Activated naive CD4-positive, alpha-beta T cell treated with anti-CD3 and anti-CD28 coated beads, Interleukin-2, amount 50 U/mL, for 72 hours (primary cell): ENCODE measurements around the gene SLC9A3. TPM values are rescaled to one million over a fixed set of nuclear protein-coding genes. Genes with fewer than 3 reads are reported as not detected.
A peak's percentile ranks its signal among the peaks of the same experiment; 100 is the strongest.

Experiments
- ATAC-seq, 2 donors: fragments of 150-1000 bp; cut with Tn5 transposase; 2 replicates each; pipeline ENCODE4 v1.10.0; 2021; ENCODE audit warnings: mild to moderate bottlenecking in 2 of 2, moderate library complexity in 2 of 2
- DNase-seq, 2 donors: peaks; one replicate each; pipeline ENCODE4 v3.0.0; 2021 to 2022; ENCODE audit warnings: low spot score in 2 of 2
- H3K27ac Mint-ChIP-seq, 2 donors: one replicate each; pipeline ENCODE4 v1.8.0; 2022; ENCODE audit warnings: mild to moderate bottlenecking in 2 of 2, mixed read lengths in 2 of 2
- H3K36me3 Mint-ChIP-seq, 2 donors: one replicate each; pipeline ENCODE4 v1.8.0; 2022; ENCODE audit warnings: mixed read lengths in 2 of 2
- H3K9me3 Mint-ChIP-seq, 2 donors: one replicate each; pipeline ENCODE4 v1.8.0; 2022; ENCODE audit warnings: mixed read lengths in 2 of 2
- total RNA-seq, 2 donors: library from RNA; stranded (reverse); gene quantifications; one replicate each; pipeline ENCODE4 v1.2.3, GENCODE V29; 2022

SLC9A3 gene
- total RNA-seq, 2 donors from 2014 or later: 1.6 to 2.0 TPM

- H3K36me3 Mint-ChIP-seq: no peaks in the 10 kb centered on the region
- H3K9me3 Mint-ChIP-seq: no peaks in the 10 kb centered on the region
Measured at GRCh38 chr5:534743-535671, 10.8 kb upstream of the SLC9A3 start.

DNA sequence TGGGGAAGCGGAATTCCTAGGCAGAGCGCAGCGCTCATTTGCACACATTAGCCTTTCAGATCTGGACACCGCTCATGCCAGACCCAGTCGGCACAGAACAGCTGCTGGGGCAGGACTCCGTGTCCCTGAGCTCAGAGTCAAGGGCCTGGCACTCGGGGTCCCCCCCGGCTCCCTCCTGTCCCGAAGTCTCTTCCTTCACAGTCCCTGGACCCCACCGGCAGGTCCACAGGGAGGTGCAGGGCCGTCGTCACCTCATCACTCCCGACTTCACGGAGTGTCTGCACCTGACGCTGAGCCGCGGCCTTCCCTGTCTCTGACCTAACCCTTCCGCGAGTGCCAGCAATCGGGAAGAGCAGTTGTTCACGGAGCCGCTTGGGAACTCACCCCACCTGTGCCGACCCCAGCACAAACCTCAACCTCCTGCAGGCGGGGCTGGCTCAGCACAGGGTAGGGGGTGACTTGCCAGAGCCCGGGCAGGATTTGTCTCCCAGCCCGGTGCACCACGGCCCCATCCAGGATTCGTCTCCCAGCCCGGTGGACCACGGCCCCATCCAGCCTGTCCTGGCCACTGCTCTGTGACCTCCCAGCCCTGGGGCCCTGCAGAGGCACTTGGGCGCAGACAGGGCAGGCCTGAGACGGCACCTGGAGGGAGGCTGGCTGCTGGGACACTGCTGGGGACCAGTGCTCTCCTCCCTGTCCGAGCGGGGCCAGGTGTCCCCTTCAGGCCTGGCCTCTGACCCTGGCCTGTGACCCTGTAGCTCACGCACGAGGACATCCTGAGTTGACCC, 9.9 kb upstream of the SLC9A3 start:
- no peaks in the 10 kb centered on the region for H3K36me3 Mint-ChIP-seq
- H3K27ac Mint-ChIP-seq: no peak overlapping the region
- no peaks in the 10 kb centered on the region for H3K9me3 Mint-ChIP-seq
- ATAC-seq (no peak), DNase-seq (no peak)

More at GRCh38 chr5:534743-535671, 10.8 kb upstream of the SLC9A3 start:
- H3K27ac Mint-ChIP-seq: no peak overlapping the region
- DNase-seq: no peak
- ATAC-seq: no peak

DNA sequence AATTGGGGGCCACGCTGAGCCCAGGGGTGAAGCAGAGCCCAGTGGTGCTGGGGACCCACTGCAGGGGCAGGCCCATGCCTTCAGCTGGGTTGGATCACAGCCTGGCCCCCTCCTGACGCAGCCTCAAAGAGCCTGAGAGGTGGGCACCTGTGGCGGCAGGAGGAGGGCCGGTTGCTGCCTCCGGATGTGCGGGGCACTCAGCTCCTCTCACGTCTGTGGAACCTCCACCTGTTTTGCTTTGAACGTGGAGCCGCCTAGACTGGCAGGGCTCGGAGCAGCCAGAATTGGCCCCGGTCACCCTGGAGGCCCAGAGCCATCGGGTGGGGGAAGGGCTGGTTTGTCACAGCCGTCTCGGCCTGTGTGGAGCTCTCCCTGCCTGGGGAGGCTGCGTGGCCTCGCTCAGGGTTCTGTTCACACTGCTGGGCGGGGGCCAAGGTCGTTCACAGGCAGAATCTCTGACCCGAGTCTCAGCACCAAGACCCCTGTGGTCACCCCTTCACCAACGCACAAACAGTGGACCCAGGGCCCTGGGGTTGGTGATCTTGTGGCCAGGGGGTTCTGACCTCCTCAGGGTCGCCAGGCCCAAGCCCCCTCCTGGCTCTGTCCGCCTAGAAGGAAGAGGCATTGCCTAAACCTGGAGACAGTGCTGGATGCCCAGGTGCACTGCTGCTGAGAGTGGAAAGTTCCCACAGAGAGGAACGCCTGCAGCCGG, 9.2 kb upstream of the SLC9A3 start:
- DNase-seq: no peak
- no peaks in the 10 kb centered on the region for H3K9me3 Mint-ChIP-seq
- ATAC-seq: no peak
- H3K36me3 Mint-ChIP-seq: no peaks in the 10 kb centered on the region
- no peak overlapping the region for H3K27ac Mint-ChIP-seq

- Mint-ChIP-seq H3K27ac (no peak overlapping the region), H3K36me3 (no peaks in the 10 kb centered on the region), H3K9me3 (no peaks in the 10 kb centered on the region)
- no peak for DNase-seq
- ATAC-seq: no peak
Measured at GRCh38 chr5:532521-533242, 8.4 kb upstream of the SLC9A3 start.

DNA sequence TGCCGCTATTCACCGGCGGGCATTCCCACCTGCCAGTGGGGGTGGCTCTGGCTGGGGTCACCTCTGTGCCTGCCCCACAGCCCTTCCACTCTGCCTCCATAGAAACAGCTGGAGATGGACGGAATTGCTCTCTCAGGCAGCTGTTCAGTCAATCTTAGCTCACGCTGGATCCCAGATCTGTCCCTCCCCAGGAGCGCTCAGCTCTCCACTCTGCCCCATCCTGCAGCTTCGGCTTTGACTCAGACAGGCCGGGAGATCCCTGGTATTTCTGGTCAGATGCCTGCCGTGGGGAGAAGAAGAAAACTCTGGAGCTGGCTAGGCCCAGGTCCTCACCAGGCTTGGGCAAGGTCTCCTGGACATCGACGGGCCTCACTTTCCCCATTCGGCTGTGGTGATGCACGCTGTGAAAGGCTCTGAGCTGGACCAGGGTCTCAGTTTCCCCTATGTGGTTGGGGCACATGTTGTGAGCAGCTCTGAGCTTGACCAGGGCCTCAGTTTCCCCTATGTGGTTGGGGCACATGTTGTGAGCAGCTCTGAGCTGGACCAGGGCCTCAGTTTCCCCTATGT, 7.6 kb upstream of the SLC9A3 start:
- Mint-ChIP-seq H3K27ac (no peak overlapping the region), H3K9me3 (no peaks in the 10 kb centered on the region)
- ATAC-seq: no peak

GRCh38 chr5:531101-531748, 7.0 kb upstream of the SLC9A3 start:
- no peaks in the 10 kb centered on the region for H3K9me3 Mint-ChIP-seq
- no peaks in the 10 kb centered on the region for H3K36me3 Mint-ChIP-seq
- no peak overlapping the region for H3K27ac Mint-ChIP-seq
- DNase-seq: no peak
- no peak for ATAC-seq

More for the DNA sequence above, 7.6 kb upstream of the SLC9A3 start:
- DNase-seq: no peak
- no peaks in the 10 kb centered on the region for H3K36me3 Mint-ChIP-seq

- no peaks in the 10 kb centered on the region for H3K36me3 Mint-ChIP-seq
- H3K9me3 Mint-ChIP-seq: no peaks in the 10 kb centered on the region
- no peak overlapping the region for H3K27ac Mint-ChIP-seq
- ATAC-seq (peak in 1 of 2 donors; percentile 53), DNase-seq (no peak)
Measured at GRCh38 chr5:530001-530955, 6.0 kb upstream of the SLC9A3 start.

DNA sequence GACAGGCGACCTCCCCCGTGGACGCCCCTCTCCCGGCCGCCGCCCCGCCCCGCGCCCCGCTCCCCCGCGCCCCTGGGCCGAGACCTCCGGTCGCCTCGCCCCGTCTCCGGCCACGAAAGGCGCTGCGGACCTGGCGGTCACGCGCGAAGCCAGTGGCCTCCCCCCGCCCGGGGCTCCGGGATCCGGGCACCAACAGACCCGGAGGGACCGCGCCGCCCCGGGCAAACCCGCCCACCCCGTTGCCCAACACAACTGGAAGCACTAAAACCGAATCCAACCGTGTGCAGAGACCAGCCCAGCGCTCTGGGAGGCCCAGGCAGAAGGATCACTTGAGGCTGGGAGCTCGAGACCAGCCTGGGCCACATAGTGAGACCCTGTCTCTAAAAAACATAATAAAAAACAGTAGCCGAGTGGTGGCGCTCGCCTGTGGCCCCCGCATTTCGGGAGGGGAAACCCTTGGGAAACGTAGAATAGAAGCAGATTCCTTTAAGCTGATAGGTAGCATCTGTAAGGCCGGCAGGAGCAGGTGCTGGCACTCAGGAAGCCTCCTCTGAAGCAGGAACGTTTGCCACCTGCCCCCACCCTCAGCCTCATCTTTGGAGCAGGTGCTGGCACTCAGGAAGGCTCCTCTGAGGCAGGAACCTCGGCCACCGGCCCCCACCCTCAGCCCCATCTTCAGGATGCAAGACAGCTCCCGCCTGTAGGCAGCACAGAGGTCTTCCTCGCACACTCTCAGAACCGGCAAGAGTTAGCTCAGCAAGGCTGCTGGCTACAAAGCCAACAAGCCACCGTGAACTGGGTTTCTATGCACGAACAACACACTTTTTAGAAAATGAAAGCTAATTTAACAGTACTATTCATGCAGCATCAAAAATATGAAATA, 4.6 kb upstream of the SLC9A3 start:
- H3K27ac Mint-ChIP-seq: no peak overlapping the region
- H3K9me3 Mint-ChIP-seq: no peaks in the 10 kb centered on the region
- H3K36me3 Mint-ChIP-seq: no peaks in the 10 kb centered on the region
- DNase-seq (no peak), ATAC-seq (peak in 1 of 2 donors; percentile 34)

- DNase-seq (no peak), ATAC-seq (peak; percentile 16 to 63)
- Mint-ChIP-seq H3K9me3 (no peaks in the 10 kb centered on the region), H3K36me3 (no peaks in the 10 kb centered on the region), H3K27ac (no peak overlapping the region)
Measured at GRCh38 chr5:527646-528628, 3.7 kb upstream of the SLC9A3 start.

DNA sequence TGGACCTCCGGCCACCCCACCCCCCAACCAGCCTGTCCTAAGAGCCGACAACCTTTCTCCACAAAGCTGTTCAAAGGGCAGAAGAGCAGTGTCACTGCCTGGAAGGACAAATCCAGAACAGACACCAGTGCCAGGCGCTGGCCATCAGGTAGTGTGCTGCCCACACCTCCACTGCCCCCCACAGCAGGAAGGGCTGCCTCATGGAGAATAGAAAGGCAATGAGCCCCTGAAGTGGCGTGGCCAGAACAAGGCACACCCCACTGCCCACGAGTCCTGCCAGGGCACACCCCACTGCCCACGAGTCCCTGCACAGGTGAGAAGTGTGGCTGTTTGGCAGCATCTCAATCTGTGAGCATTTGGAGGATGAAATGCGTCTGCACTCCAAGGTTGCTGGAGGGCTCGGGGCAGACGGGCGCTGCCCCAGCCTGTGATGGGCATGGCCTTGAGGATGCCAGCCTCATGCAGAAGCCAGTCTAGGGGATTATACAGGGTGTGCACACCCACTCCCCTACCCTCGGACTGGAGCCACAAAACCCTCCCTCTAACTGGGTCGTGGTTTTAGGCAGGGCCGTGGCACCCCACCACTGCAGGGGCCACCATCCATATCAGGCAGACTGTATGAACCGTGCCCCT, 2.3 kb upstream of the SLC9A3 start:
- Mint-ChIP-seq H3K36me3 (no peaks in the 10 kb centered on the region), H3K27ac (no peak overlapping the region), H3K9me3 (no peaks in the 10 kb centered on the region)
- no peak for DNase-seq
- ATAC-seq: no peak

GRCh38 chr5:525916-526315, 1.7 kb upstream of the SLC9A3 start:
- Mint-ChIP-seq H3K36me3 (no peaks in the 10 kb centered on the region), H3K9me3 (no peaks in the 10 kb centered on the region), H3K27ac (no peak overlapping the region)
- ATAC-seq (no peak), DNase-seq (no peak)

GRCh38 chr5:524973-525761, 918 bp upstream of the SLC9A3 start:
- no peak overlapping the region for H3K27ac Mint-ChIP-seq
- H3K9me3 Mint-ChIP-seq: no peaks in the 10 kb centered on the region
- ATAC-seq (no peak), DNase-seq (no peak)
- no peaks in the 10 kb centered on the region for H3K36me3 Mint-ChIP-seq
